Nephron progenitor cell (in vitro differentiated cells): ENCODE measurements around the gene ARID1B.

ENCODE experiments used
- DNase-seq: peaks from one replicate; pipeline ENCODE4 v3.0.0; 2021
- H3K27ac Mint-ChIP-seq: 2 replicates; pipeline ENCODE4 v1.8.0; 2021; ENCODE audit warnings: mild to moderate bottlenecking, moderate library complexity, mixed read lengths
- H3K27me3 Mint-ChIP-seq: 2 replicates; pipeline ENCODE4 v1.8.0; 2021; ENCODE audit warnings: mild to moderate bottlenecking, low read depth, mixed read lengths; ENCODE audit not compliant: poor library complexity
- H3K36me3 Mint-ChIP-seq: 2 replicates; pipeline ENCODE4 v1.8.0; 2021; ENCODE audit warnings: low read depth, mixed read lengths
- H3K4me1 Mint-ChIP-seq: 2 replicates; pipeline ENCODE4 v1.8.0; 2021; ENCODE audit warnings: mixed read lengths
- H3K4me3 Mint-ChIP-seq: 2 replicates; pipeline ENCODE4 v1.8.0; 2021; ENCODE audit warnings: mild to moderate bottlenecking, moderate library complexity, mixed read lengths
- H3K9me3 Mint-ChIP-seq: 2 replicates; pipeline ENCODE4 v1.8.0; 2021; ENCODE audit warnings: mild to moderate bottlenecking, moderate library complexity, mixed read lengths
- CTCF ChIP-seq: fragments of 200-600 bp; sonication (generic); IDR thresholded peaks from 2 replicates; pipeline ENCODE4 v1.5.0; 2021; ENCODE audit warnings: antibody characterized with exemption

ARID1B gene

DNA sequence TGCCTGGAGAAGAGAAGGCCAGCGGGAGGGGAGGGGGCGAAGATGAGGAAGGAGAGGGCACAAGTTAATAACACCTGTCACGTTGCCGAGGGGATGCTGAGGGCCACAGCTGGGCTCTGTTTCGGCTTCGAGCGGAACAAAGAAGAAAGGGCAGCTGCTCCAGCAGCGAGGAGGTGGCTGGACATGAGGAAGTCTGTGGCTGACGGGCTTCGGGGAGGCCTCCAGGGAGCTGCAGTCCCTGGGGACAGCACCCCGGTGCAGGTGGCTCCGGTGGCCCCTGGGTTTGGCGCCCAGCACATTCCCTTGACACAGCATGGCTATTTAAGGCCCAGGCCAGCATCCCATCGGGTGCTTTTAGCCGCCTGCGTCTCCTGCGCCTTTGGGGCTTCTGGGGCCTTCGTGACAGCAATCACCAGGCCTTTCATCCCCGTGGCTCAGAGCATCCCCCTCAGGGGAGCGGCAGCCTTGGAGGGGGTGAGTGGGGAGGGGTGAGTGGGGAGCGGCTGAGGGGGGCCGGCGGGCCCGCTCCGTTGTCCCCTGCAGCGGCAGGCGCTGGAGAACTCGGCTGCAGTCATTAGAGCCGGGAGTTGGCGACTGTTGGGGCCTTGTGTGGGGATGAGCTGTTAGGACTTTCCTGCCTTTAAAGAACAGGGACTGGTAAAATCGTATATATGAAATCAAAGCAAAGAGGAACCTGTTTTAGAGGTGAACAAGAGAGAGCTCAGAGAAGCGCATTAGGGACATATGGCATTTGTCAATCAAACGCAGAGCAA, 447.2 kb downstream of the ARID1B start:
- Mint-ChIP-seq H3K9me3 (no peaks in the 10 kb centered on the region), H3K36me3 (no peaks in the 10 kb centered on the region), H3K4me1 (peaks cover 73% of the 10 kb centered on the region), H3K4me3 (no peak overlapping the region), H3K27ac (no peak overlapping the region), H3K27me3 (peaks cover 12% of the 10 kb centered on the region)
- TF ChIP-seq CTCF, result no peak
- no peak for DNase-seq

GRCh38 chr6:157224951-157225574, 447.9 kb downstream of the ARID1B start:
- peaks cover 72% of the 10 kb centered on the region for H3K4me1 Mint-ChIP-seq
- no peak for DNase-seq
- H3K27ac Mint-ChIP-seq, result no peak overlapping the region
- no peaks in the 10 kb centered on the region for H3K36me3 Mint-ChIP-seq
- no peak for TF ChIP-seq CTCF
- H3K4me3 Mint-ChIP-seq, result no peak overlapping the region
- peaks cover 15% of the 10 kb centered on the region for H3K27me3 Mint-ChIP-seq
- no peaks in the 10 kb centered on the region for H3K9me3 Mint-ChIP-seq

GRCh38 chr6:157225575-157225995, 448.4 kb downstream of the ARID1B start:
- no peak overlapping the region for H3K4me3 Mint-ChIP-seq
- peak overlapping the region; percentile 19 for H3K27ac Mint-ChIP-seq
- no peak for DNase-seq
- H3K27me3 Mint-ChIP-seq, result peaks cover 15% of the 10 kb centered on the region
- no peak for TF ChIP-seq CTCF
- peaks cover 73% of the 10 kb centered on the region for H3K4me1 Mint-ChIP-seq
- H3K9me3 Mint-ChIP-seq, result no peaks in the 10 kb centered on the region
- no peaks in the 10 kb centered on the region for H3K36me3 Mint-ChIP-seq

DNA sequence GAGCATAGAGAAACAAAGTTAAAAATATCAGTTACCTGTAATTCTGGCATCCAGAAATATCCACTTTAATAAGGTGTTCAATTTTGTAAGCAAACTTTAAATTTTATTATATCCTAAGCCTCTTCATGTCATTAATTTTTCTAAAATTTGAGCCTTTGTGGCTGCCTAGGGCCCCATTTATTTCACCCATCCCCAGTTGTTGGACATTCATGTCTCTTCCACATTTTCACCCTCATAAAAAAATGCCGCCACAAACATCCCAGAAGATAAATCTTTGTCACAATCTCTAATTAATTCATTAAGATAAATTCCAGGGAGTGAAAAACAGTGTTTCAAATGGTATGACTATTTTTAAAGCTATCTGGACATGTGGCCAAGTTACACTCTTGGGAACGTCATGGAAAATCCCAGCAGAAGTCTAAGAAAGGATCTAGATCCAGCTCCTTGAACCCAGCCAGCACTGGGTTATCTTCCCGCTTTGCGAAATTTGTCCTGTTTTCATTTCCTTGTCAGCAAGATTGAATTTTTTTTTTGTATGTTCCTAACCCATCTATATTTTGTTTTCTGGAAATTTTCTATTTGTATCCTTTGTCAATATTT, 448.9 kb downstream of the ARID1B start:
- no peak overlapping the region for H3K4me3 Mint-ChIP-seq
- H3K9me3 Mint-ChIP-seq, result no peaks in the 10 kb centered on the region
- peak overlapping the region; percentile 19 for H3K27ac Mint-ChIP-seq
- peaks cover 13% of the 10 kb centered on the region for H3K27me3 Mint-ChIP-seq
- TF ChIP-seq CTCF, result no peak
- peaks cover 74% of the 10 kb centered on the region for H3K4me1 Mint-ChIP-seq
- no peak for DNase-seq
- no peaks in the 10 kb centered on the region for H3K36me3 Mint-ChIP-seq

- H3K9me3 Mint-ChIP-seq, result no peaks in the 10 kb centered on the region
- peaks cover 9% of the 10 kb centered on the region for H3K27me3 Mint-ChIP-seq
- no peaks in the 10 kb centered on the region for H3K36me3 Mint-ChIP-seq
- no peak for DNase-seq
- H3K27ac Mint-ChIP-seq, result no peak overlapping the region
- H3K4me3 Mint-ChIP-seq, result no peak overlapping the region
- no peak for TF ChIP-seq CTCF
- peaks cover 75% of the 10 kb centered on the region for H3K4me1 Mint-ChIP-seq
These were observed 449.6 kb downstream of the ARID1B start for GRCh38 chr6:157226761-157227160.
